ENCODE data around the gene BANP.
"Not testable (repeated sequence)": the region's sequence is repeated elsewhere in the genome, so short reads cannot be mapped to it uniquely, and the experiment has no call there.

BANP gene

DNA sequence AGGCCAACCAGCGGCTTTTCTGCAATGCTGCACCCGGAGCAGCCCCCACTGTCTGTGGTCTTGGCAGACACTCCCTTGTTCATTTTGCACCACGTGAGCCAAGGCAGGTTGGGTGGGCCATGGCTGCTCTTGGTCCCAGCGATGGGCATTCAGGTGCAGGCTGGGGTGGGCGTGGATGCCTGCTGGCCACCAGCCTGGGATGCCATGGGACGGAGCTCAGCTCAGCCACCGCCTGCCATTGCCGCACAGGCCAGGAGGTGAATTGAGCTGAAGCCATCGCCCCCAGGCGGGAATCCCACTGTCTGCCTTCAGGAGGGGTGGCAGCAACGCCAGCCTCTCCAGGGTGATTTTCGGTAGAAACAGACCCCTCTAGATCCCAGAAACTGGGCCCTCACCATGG lies 155.3 kb downstream of the BANP start:
- WGBS, 2 donors (ENCODE audit: extremely low coverage in 2 of 2, insufficient read length in 2 of 2, insufficient replicate concordance in 1 of 2) = no CpG with 5 or more reads among the region's 12 CpGs
- not testable (repeated sequence) for H3K79me1 ChIP-seq (ENCODE audit: low read depth, low read length); H2BK5ac ChIP-seq (ENCODE audit: low read length); H4K8ac ChIP-seq (ENCODE audit: low read depth, low read length); H2AFZ ChIP-seq (ENCODE audit: low read length); H3K36me3 ChIP-seq (replicated peaks in 1 of 2; ENCODE audit: control insufficient read depth in 2 of 2, insufficient read depth in 2 of 2, low read length in 2 of 2); DNase-seq (ENCODE audit: low spot score); H2BK15ac ChIP-seq (ENCODE audit: low read length); H3K4me2 ChIP-seq (ENCODE audit: insufficient read depth, low read length, poor library complexity, severe bottlenecking); H3K14ac ChIP-seq (ENCODE audit: low read length); H3K4me3 ChIP-seq (ENCODE audit: low read length in 2 of 2); H2AK5ac ChIP-seq (ENCODE audit: low read depth, low read length); H3K18ac ChIP-seq (ENCODE audit: low read length); H3K4me1 ChIP-seq (ENCODE audit: control insufficient read depth in 2 of 2, insufficient read depth in 1 of 2, low read depth in 1 of 2, low read length in 2 of 2); H3K27me3 ChIP-seq (ENCODE audit: control insufficient read depth in 3 of 3, insufficient read depth in 3 of 3, low read depth in 1 of 3, low read length in 3 of 3); H3K9me3 ChIP-seq (replicated peaks in 1 of 2; ENCODE audit: control insufficient read depth in 2 of 2, insufficient read depth in 1 of 2, low read depth in 1 of 2, low read length in 2 of 2); H3K23ac ChIP-seq (ENCODE audit: low read depth, low read length, poor library complexity); H3K27ac ChIP-seq (replicated peaks; ENCODE audit: low read length); H2BK120ac ChIP-seq (ENCODE audit: low read depth, low read length); H2BK12ac ChIP-seq (ENCODE audit: low read length); H3K9ac ChIP-seq (ENCODE audit: low read depth, low read length, poor library complexity); H3K4ac ChIP-seq (ENCODE audit: low read length); H4K91ac ChIP-seq (ENCODE audit: low read depth, low read length, poor library complexity)

DNA sequence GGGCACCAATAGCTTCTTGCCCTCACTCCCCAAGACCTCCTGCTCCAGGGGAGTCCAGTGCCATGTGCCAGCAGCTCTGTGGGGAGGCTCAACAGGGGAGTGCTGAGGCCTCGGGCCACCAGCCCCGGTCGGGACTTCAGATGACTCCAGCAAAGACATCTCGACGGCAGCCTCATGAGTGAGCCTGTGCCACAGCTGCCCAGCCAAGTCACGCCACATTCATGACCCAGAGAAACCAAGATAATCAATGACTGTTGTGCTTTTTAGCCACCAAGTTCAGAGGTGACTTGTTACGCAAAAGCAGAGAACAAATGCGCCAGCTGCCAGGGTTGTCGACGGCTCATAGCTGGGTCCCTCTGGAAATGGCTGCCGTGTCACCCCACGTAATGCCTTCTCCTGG lies 157.5 kb downstream of the BANP start:
- no peak for DNase-seq (ENCODE audit: low spot score)
- H3K4me3 ChIP-seq (ENCODE audit: low read length in 2 of 2) = no peak overlapping the region
- H4K91ac ChIP-seq (ENCODE audit: low read depth, low read length, poor library complexity) = no peak overlapping the region
- H3K36me3 ChIP-seq (replicated peaks in 1 of 2; ENCODE audit: control insufficient read depth in 2 of 2, insufficient read depth in 2 of 2, low read length in 2 of 2) = no peaks in the 10 kb centered on the region
- H3K23ac ChIP-seq (ENCODE audit: low read depth, low read length, poor library complexity) = no peak overlapping the region
- H3K9me3 ChIP-seq (replicated peaks in 1 of 2; ENCODE audit: control insufficient read depth in 2 of 2, insufficient read depth in 1 of 2, low read depth in 1 of 2, low read length in 2 of 2) = no peaks in the 10 kb centered on the region
- H2AFZ ChIP-seq (ENCODE audit: low read length) = no peak overlapping the region
- H3K27ac ChIP-seq (replicated peaks; ENCODE audit: low read length) = no peak overlapping the region
- H3K79me1 ChIP-seq (ENCODE audit: low read depth, low read length) = no peaks in the 10 kb centered on the region
- H3K14ac ChIP-seq (ENCODE audit: low read length) = no peak overlapping the region
- H3K27me3 ChIP-seq (ENCODE audit: control insufficient read depth in 3 of 3, insufficient read depth in 3 of 3, low read depth in 1 of 3, low read length in 3 of 3) = no peaks in the 10 kb centered on the region
- H4K8ac ChIP-seq (ENCODE audit: low read depth, low read length) = no peak overlapping the region
- H2BK5ac ChIP-seq (ENCODE audit: low read length) = no peak overlapping the region
- H3K4me2 ChIP-seq (ENCODE audit: insufficient read depth, low read length, poor library complexity, severe bottlenecking) = no peak overlapping the region
- no peak overlapping the region for H3K9ac ChIP-seq (ENCODE audit: low read depth, low read length, poor library complexity)
- H2BK15ac ChIP-seq (ENCODE audit: low read length) = no peak overlapping the region
- H3K4me1 ChIP-seq (ENCODE audit: control insufficient read depth in 2 of 2, insufficient read depth in 1 of 2, low read depth in 1 of 2, low read length in 2 of 2) = peaks cover 0 to 5% of the 10 kb centered on the region in 2 donors
- H2BK12ac ChIP-seq (ENCODE audit: low read length) = no peak overlapping the region
- H3K4ac ChIP-seq (ENCODE audit: low read length) = no peak overlapping the region
- H2AK5ac ChIP-seq (ENCODE audit: low read depth, low read length) = no peak overlapping the region
- no CpG with 5 or more reads among the region's 12 CpGs for WGBS, 2 donors (ENCODE audit: extremely low coverage in 2 of 2, insufficient read length in 2 of 2, insufficient replicate concordance in 1 of 2)
- no peak overlapping the region for H2BK120ac ChIP-seq (ENCODE audit: low read depth, low read length)
- H3K18ac ChIP-seq (ENCODE audit: low read length) = no peak overlapping the region

DNA sequence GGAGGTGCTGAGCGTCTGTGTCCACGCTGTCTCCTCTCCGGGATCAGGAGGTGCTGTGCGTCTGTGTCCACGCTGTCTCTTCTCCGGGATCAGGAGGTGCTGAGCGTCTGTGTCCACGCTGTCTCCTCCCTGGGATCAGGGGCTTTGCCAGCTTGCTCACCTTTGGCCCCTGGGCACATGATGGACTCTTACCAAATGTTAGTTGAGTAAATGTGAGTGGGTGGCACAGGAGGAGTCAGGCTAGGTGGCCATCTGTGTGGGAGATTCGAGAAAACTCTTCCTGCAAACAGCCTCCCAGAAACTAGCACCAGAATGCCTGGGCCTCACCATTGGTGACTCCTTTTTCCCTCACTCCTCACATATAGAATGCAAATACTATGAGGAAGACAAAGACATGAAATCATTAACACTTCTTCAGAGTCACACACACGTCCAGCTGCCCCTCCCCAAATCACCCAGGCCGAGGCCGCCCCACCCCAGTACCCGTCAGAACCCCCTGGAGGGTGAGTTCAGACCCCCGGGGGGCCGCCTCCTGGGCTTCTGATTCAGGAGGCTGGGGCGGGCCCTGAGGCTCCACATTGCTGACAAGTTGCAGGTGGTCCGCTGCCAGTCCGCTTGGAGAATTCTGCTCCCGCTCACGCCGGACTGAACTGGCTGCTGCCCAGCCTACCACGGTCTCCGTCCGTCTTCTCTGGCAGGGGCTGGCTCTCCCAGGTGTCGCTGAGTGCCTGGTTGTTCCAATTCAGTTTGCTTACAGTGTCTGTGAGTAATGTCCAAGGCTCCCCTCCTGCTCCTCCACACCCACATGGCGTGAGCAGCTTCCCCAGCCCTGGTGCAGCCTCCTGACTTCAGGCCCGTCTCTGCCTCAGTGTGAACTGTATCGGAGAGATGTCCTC lies 158.7 kb downstream of the BANP start:
- not testable (repeated sequence) for H3K4me1 ChIP-seq (ENCODE audit: control insufficient read depth in 2 of 2, insufficient read depth in 1 of 2, low read depth in 1 of 2, low read length in 2 of 2); H3K4ac ChIP-seq (ENCODE audit: low read length); H3K27ac ChIP-seq (replicated peaks; ENCODE audit: low read length); H3K9me3 ChIP-seq (replicated peaks in 1 of 2; ENCODE audit: control insufficient read depth in 2 of 2, insufficient read depth in 1 of 2, low read depth in 1 of 2, low read length in 2 of 2); H3K23ac ChIP-seq (ENCODE audit: low read depth, low read length, poor library complexity); H2AK5ac ChIP-seq (ENCODE audit: low read depth, low read length); H2BK12ac ChIP-seq (ENCODE audit: low read length); H3K79me1 ChIP-seq (ENCODE audit: low read depth, low read length); H4K8ac ChIP-seq (ENCODE audit: low read depth, low read length); DNase-seq (ENCODE audit: low spot score); H3K4me3 ChIP-seq (ENCODE audit: low read length in 2 of 2); H2BK15ac ChIP-seq (ENCODE audit: low read length); H2BK120ac ChIP-seq (ENCODE audit: low read depth, low read length); H3K9ac ChIP-seq (ENCODE audit: low read depth, low read length, poor library complexity); H2BK5ac ChIP-seq (ENCODE audit: low read length); H4K91ac ChIP-seq (ENCODE audit: low read depth, low read length, poor library complexity); H3K14ac ChIP-seq (ENCODE audit: low read length); H3K27me3 ChIP-seq (ENCODE audit: control insufficient read depth in 3 of 3, insufficient read depth in 3 of 3, low read depth in 1 of 3, low read length in 3 of 3); H3K36me3 ChIP-seq (replicated peaks in 1 of 2; ENCODE audit: control insufficient read depth in 2 of 2, insufficient read depth in 2 of 2, low read length in 2 of 2); H3K4me2 ChIP-seq (ENCODE audit: insufficient read depth, low read length, poor library complexity, severe bottlenecking)
- peak overlapping the region; percentile 13 for H3K18ac ChIP-seq (ENCODE audit: low read length)
- peak overlapping the region; percentile 73 for H2AFZ ChIP-seq (ENCODE audit: low read length)
- whole genome bisulfite sequencing, 2 donors (ENCODE audit: extremely low coverage in 2 of 2, insufficient read length in 2 of 2, insufficient replicate concordance in 1 of 2) = no CpG with 5 or more reads among the region's 28 CpGs

DNA sequence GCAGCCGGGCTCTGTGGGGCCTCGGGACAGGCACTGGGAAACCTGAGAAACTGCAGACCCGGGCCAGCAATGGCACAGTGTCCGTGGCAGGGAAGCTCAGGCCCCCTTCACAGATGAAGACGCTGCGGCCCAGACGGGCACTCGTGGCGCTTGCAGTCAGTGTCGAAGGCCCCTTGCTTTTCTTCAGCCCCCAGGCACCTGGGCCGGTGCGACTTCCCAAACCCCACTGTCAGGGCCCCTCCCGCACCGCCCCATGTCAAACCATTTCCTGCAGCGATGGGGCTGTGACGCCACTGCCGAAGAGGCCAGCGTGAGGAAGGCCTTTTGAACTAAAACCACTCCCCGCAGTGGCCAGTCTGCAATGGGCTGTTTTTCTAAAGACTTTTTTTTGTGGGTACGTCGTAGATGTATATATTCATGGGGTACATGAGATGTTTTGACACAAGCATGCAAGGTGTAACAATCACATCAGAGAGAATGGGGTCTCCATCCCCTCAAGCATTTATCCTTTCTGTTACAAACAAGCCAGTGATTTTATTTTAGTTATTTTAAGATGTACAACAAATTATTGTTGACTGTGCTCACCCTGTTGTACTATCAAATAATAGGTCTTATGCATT lies 159.8 kb downstream of the BANP start:
- not testable (repeated sequence) for H4K8ac ChIP-seq (ENCODE audit: low read depth, low read length); H3K79me1 ChIP-seq (ENCODE audit: low read depth, low read length); H3K4me1 ChIP-seq (ENCODE audit: control insufficient read depth in 2 of 2, insufficient read depth in 1 of 2, low read depth in 1 of 2, low read length in 2 of 2); H3K4me3 ChIP-seq (ENCODE audit: low read length in 2 of 2); H2BK15ac ChIP-seq (ENCODE audit: low read length); H2AK5ac ChIP-seq (ENCODE audit: low read depth, low read length); H3K4me2 ChIP-seq (ENCODE audit: insufficient read depth, low read length, poor library complexity, severe bottlenecking); H3K27ac ChIP-seq (replicated peaks; ENCODE audit: low read length); H4K91ac ChIP-seq (ENCODE audit: low read depth, low read length, poor library complexity); H3K36me3 ChIP-seq (replicated peaks in 1 of 2; ENCODE audit: control insufficient read depth in 2 of 2, insufficient read depth in 2 of 2, low read length in 2 of 2); H3K18ac ChIP-seq (ENCODE audit: low read length); DNase-seq (ENCODE audit: low spot score); H3K27me3 ChIP-seq (ENCODE audit: control insufficient read depth in 3 of 3, insufficient read depth in 3 of 3, low read depth in 1 of 3, low read length in 3 of 3); H2BK12ac ChIP-seq (ENCODE audit: low read length); H3K9me3 ChIP-seq (replicated peaks in 1 of 2; ENCODE audit: control insufficient read depth in 2 of 2, insufficient read depth in 1 of 2, low read depth in 1 of 2, low read length in 2 of 2); H2BK120ac ChIP-seq (ENCODE audit: low read depth, low read length); H3K4ac ChIP-seq (ENCODE audit: low read length); H2BK5ac ChIP-seq (ENCODE audit: low read length); H3K23ac ChIP-seq (ENCODE audit: low read depth, low read length, poor library complexity)
- peak overlapping the region; percentile 94 for H3K14ac ChIP-seq (ENCODE audit: low read length)
- WGBS, 2 donors (ENCODE audit: extremely low coverage in 2 of 2, insufficient read length in 2 of 2, insufficient replicate concordance in 1 of 2) = no CpG with 5 or more reads among the region's 21 CpGs
- H2AFZ ChIP-seq (ENCODE audit: low read length) = peak overlapping the region; percentile 73
- H3K9ac ChIP-seq (ENCODE audit: low read depth, low read length, poor library complexity) = peak overlapping the region; percentile 21

Measured in neuronal stem cell (in vitro differentiated cells).